Thyroid gland (tissue), 4 donors: ENCODE results near the gene KCMF1.

Experiments
- CTCF ChIP-seq, 6 experiments: fragments of 200-600 bp in 3 of 6; fragments of 450-650 bp in 3 of 6; sonication (generic) in 3 of 6; IDR thresholded peaks; one replicate each; pipeline ENCODE4 v1.5.1; 2016 to 2019; ENCODE audit warnings: antibody characterized with exemption in 6 of 6, mild to moderate bottlenecking in 2 of 6, inconsistent platforms in 1 of 6, moderate library complexity in 1 of 6
- POLR2A ChIP-seq, 2 donors: fragments of 450-650 bp; IDR thresholded peaks; one replicate each; pipeline ENCODE4 v1.6.1; 2017; ENCODE audit warnings: antibody characterized with exemption in 2 of 2, mild to moderate bottlenecking in 2 of 2, moderate library complexity in 1 of 2

GRCh38 chr2:84946204-84947009, 24.6 kb upstream of the KCMF1 start:
- TF ChIP-seq CTCF (IDR thresholded peaks at IDR 0.05) (no peak), POLR2A (IDR thresholded peaks at IDR 0.05) (no peak)
